Endodermal cell (in vitro differentiated cells): ENCODE data around the gene GYPC. TPM values are rescaled to one million over a fixed set of nuclear protein-coding genes. Genes with fewer than 3 reads are reported as not detected.
"Not testable (repeated sequence)": the region's sequence is repeated elsewhere in the genome, so short reads cannot be mapped to it uniquely, and the experiment has no call there.

Experiments
- DNase-seq: peaks from one replicate; pipeline ENCODE4 v3.0.0-alpha.2; 2017
- H3K27ac ChIP-seq: 2 replicates; pipeline ENCODE4 v1.5.1; 2013; ENCODE audit warnings: mild to moderate bottlenecking, low read depth, low read length, moderate library complexity
- H3K27me3 ChIP-seq: 2 replicates; pipeline ENCODE4 v1.6.1; 2013; ENCODE audit warnings: mild to moderate bottlenecking, low read length, moderate library complexity; ENCODE audit not compliant: insufficient read depth, control insufficient read depth, poor library complexity, severe bottlenecking
- H3K36me3 ChIP-seq: 2 replicates; pipeline ENCODE4 v1.7.0; 2013; ENCODE audit warnings: mild to moderate bottlenecking, low read length, moderate library complexity; ENCODE audit not compliant: control insufficient read depth, insufficient read depth
- H3K4me1 ChIP-seq: one replicate; pipeline ENCODE4 v1.7.0; 2013; ENCODE audit warnings: low read length; ENCODE audit not compliant: control insufficient read depth, insufficient read depth
- H3K4me3 ChIP-seq: 2 replicates; pipeline ENCODE4 v1.5.1; 2013; ENCODE audit warnings: mild to moderate bottlenecking, low read length, moderate library complexity
- H3K9ac ChIP-seq: 2 replicates; pipeline ENCODE4 v1.6.1; 2013; ENCODE audit warnings: mild to moderate bottlenecking, low read length, moderate library complexity; ENCODE audit not compliant: poor library complexity, severe bottlenecking; ENCODE audit errors: extremely low read depth
- H3K9me3 ChIP-seq: 2 replicates; pipeline ENCODE4 v1.6.1; 2013; ENCODE audit warnings: mild to moderate bottlenecking, low read length, moderate library complexity; ENCODE audit not compliant: control insufficient read depth
- H3K27ac Mint-ChIP-seq: 2 replicates; pipeline ENCODE4 v1.8.0; 2020; ENCODE audit warnings: mixed read lengths
- H3K27me3 Mint-ChIP-seq: 2 replicates; pipeline ENCODE4 v1.8.0; 2021; ENCODE audit warnings: mild to moderate bottlenecking, mixed read lengths; ENCODE audit not compliant: insufficient read depth
- H3K36me3 Mint-ChIP-seq: 2 replicates; pipeline ENCODE4 v1.8.0; 2020; ENCODE audit warnings: low read depth, mixed read lengths
- H3K4me1 Mint-ChIP-seq: 2 replicates; pipeline ENCODE4 v1.8.0; 2020; ENCODE audit warnings: mixed read lengths
- H3K4me3 Mint-ChIP-seq: 2 replicates; pipeline ENCODE4 v1.8.0; 2020; ENCODE audit warnings: mild to moderate bottlenecking, moderate library complexity, mixed read lengths
- H3K9me3 Mint-ChIP-seq: 2 replicates; pipeline ENCODE4 v1.8.0; 2020; ENCODE audit warnings: mild to moderate bottlenecking, mixed read lengths
- WGBS, 2 experiments: methylation state at CpG; one replicate each; pipeline versions ENCODE4 v1.1.5 to v1.1.7; 2013; ENCODE audit warnings: missing lambda C conversion rate in 2 of 2, mixed read lengths in 1 of 2; ENCODE audit not compliant: insufficient coverage in 1 of 2, insufficient read length in 1 of 2; 5-methylcytosine and 5-hydroxymethylcytosine counted together
- total RNA-seq, 2 donors: library from RNA; stranded (reverse); fragmentation: NEBNext Ultra II Directional in 1 of 2; extraction: Animal tissue kit (Norgen Biotek cat#: 25700) in 1 of 2; gene quantifications; 2 replicates in 1 of 2; 3 replicates in 1 of 2; pipeline ENCODE4 v1.2.1, GENCODE V29; 2021
- TF ChIP-seq, protein P1 (sequence below): fragments of 200-600 bp; sonication (generic); conservative IDR thresholded peaks from 2 replicates; pipeline ENCODE4 v1.5.0; 2021; ENCODE audit warnings: antibody characterized with exemption, mild to moderate bottlenecking

GYPC gene
- total RNA-seq, 2 donors from 2014 or later = 15.3 to 23.2 TPM

DNA sequence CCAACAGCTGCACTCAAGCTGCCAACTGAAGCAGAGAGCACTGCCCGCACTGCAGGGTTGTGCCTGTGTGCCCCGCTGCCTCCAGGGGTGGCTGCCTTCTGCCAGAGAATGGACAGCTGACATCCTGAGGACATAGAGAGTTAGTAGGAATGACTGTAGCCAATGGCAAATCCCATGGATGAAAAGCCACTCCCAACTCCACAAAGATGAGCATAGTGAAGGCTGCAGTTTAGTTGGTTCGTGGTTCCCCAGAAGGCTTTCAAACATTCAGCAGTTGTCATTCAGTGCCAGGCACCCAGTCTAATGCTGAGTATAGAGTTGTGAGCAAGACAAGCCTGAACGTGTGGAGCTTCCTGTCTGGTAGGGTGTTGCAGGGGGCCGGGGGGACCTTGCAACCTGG, 30.3 kb downstream of the GYPC start:
- H3K27ac Mint-ChIP-seq = no peak overlapping the region
- no peak overlapping the region for H3K27ac ChIP-seq

DNA sequence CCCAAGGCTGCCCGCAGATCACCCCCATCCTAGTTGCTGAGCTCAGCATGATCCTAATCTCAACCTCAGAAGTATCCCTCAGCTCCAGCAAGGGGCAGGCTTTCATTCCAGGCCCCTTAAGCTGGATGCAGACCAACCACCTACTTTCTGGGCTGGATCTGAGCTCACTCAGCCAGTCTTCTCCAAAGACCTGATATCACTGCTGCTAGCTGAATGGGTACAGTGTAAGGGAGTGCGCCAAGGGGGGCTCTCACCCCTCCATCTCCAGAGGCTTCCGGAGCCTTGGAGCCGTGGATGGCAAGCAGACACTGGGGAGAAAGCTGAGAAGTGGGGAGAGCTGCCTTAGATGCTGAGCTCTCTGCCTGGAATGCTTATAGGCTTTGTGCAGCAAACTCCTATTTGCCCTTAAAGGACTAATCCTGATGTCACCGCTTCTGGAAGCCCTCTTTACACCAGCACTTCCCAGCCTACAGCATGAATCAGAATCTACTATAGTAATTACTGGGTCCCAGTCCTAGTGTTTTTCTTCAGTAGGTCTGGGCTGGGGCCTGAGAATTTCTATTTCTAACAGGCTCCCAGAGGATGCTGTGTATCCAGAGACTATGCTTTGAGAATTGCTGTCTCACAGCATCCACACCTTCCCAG, 31.0 kb downstream of the GYPC start:
- TF ChIP-seq, protein P1, sequence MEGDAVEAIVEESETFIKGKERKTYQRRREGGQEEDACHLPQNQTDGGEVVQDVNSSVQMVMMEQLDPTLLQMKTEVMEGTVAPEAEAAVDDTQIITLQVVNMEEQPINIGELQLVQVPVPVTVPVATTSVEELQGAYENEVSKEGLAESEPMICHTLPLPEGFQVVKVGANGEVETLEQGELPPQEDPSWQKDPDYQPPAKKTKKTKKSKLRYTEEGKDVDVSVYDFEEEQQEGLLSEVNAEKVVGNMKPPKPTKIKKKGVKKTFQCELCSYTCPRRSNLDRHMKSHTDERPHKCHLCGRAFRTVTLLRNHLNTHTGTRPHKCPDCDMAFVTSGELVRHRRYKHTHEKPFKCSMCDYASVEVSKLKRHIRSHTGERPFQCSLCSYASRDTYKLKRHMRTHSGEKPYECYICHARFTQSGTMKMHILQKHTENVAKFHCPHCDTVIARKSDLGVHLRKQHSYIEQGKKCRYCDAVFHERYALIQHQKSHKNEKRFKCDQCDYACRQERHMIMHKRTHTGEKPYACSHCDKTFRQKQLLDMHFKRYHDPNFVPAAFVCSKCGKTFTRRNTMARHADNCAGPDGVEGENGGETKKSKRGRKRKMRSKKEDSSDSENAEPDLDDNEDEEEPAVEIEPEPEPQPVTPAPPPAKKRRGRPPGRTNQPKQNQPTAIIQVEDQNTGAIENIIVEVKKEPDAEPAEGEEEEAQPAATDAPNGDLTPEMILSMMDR = peak; percentile 22
- Histone ChIP-seq H3K27ac (no peak overlapping the region), H3K4me3 (no peak overlapping the region), H3K9ac (no peak overlapping the region), H3K9me3 (no peaks in the 10 kb centered on the region), H3K4me1 (no peaks in the 10 kb centered on the region), H3K36me3 (no peaks in the 10 kb centered on the region), H3K27me3 (no peaks in the 10 kb centered on the region)
- no peaks in the 10 kb centered on the region for H3K27me3 Mint-ChIP-seq
- no peak overlapping the region for H3K4me3 Mint-ChIP-seq
- H3K4me1 Mint-ChIP-seq = no peaks in the 10 kb centered on the region
- WGBS, 2 experiments = 91 to 100% methylated on average over 1 to 5 of the region's 5 CpGs
- peaks cover 6% of the 10 kb centered on the region for H3K36me3 Mint-ChIP-seq
- no peak overlapping the region for H3K27ac Mint-ChIP-seq
- peaks cover 7% of the 10 kb centered on the region for H3K9me3 Mint-ChIP-seq
- DNase-seq = no peak

More for the DNA sequence above, 30.3 kb downstream of the GYPC start:
- Histone ChIP-seq H3K36me3 (no peaks in the 10 kb centered on the region), H3K4me1 (no peaks in the 10 kb centered on the region), H3K27me3 (no peaks in the 10 kb centered on the region), H3K9ac (no peak overlapping the region), H3K4me3 (no peak overlapping the region), H3K9me3 (no peaks in the 10 kb centered on the region)
- H3K9me3 Mint-ChIP-seq = peaks cover 6% of the 10 kb centered on the region
- no peaks in the 10 kb centered on the region for H3K27me3 Mint-ChIP-seq
- WGBS, 2 experiments = 91 to 92% methylated on average over 4 to 5 of the region's 5 CpGs
- peaks cover 6% of the 10 kb centered on the region for H3K36me3 Mint-ChIP-seq
- TF ChIP-seq, protein P1 = no peak
- no peak overlapping the region for H3K4me3 Mint-ChIP-seq
- no peaks in the 10 kb centered on the region for H3K4me1 Mint-ChIP-seq
- no peak for DNase-seq

DNA sequence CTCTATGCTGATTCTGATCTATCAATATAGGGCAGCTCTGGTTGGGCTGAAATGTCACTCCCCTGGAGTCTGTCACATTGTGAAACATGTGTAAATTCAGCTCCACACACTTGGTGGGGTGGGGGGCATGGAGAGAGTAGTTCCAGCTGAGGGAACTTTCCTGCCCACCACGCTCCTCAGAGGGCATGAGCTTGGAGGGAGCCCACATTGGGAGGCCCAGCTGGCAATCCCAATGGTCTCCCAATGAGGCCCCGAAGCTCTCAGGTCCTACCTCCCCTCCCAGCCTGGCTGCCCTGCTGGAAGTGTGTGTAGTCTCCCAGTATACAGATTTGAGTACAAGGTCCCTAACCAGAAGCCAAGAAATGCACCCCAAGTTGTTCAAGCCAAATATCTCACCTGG, 31.5 kb downstream of the GYPC start:
- Histone ChIP-seq H3K27me3 (no peaks in the 10 kb centered on the region), H3K36me3 (no peaks in the 10 kb centered on the region), H3K4me1 (no peaks in the 10 kb centered on the region), H3K4me3 (no peak overlapping the region), H3K9ac (no peak overlapping the region), H3K9me3 (no peaks in the 10 kb centered on the region), H3K27ac (no peak overlapping the region)
- TF ChIP-seq, protein P1 = no peak
- Mint-ChIP-seq H3K27ac (no peak overlapping the region), H3K4me3 (no peak overlapping the region), H3K27me3 (no peaks in the 10 kb centered on the region), H3K9me3 (peaks cover 9% of the 10 kb centered on the region), H3K36me3 (peaks cover 6% of the 10 kb centered on the region), H3K4me1 (no peaks in the 10 kb centered on the region)
- no peak for DNase-seq
- 87 to 100% methylated on average over 1 to 2 of the region's 2 CpGs for WGBS, 2 experiments

GRCh38 chr2:126688594-126688993, 32.6 kb downstream of the GYPC start:
- DNase-seq = peak; percentile 12
- H3K4me1 Mint-ChIP-seq, H3K36me3 ChIP-seq, H3K9ac ChIP-seq, H3K27ac ChIP-seq, H3K27me3 Mint-ChIP-seq, H3K27me3 ChIP-seq, H3K9me3 ChIP-seq, H3K36me3 Mint-ChIP-seq, H3K27ac Mint-ChIP-seq, H3K4me3 Mint-ChIP-seq, H3K4me1 ChIP-seq, H3K4me3 ChIP-seq: not testable (repeated sequence)
- WGBS, 2 experiments = 80 to 82% methylated on average over 1 to 2 of the region's 2 CpGs
- H3K9me3 Mint-ChIP-seq = peaks cover 18% of the 10 kb centered on the region

DNA sequence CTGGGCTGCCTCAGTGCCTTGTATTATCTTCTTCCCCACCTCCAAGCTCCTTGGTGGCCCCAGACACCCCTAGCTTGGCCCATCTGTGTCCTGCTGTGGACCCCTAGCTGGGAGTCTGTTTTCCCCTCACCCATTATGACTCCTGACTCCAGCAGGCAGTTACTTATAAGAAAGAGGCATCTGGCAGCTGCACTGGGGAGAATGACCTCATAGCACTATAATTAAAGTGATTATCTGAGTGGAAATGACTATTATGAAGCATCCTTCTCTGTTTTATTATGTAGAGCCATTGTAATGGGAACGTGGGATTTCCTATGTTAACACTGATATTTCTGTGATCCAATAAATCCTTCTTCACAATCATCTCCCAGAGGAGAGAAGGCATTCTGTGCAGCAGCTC, 36.3 kb downstream of the GYPC start:
- H3K4me1 Mint-ChIP-seq, H3K4me1 ChIP-seq, H3K4me3 Mint-ChIP-seq, H3K27ac Mint-ChIP-seq, H3K4me3 ChIP-seq, H3K27me3 Mint-ChIP-seq, H3K9ac ChIP-seq, H3K36me3 ChIP-seq, H3K9me3 ChIP-seq, DNase-seq, H3K27me3 ChIP-seq, H3K27ac ChIP-seq: not testable (repeated sequence)
- H3K9me3 Mint-ChIP-seq = peaks cover 19% of the 10 kb centered on the region
- 87% methylated on average over 1 of the region's 1 CpG; no CpG with 5 or more reads in 1 of the 2 experiments for WGBS, 2 experiments
- peaks cover 16% of the 10 kb centered on the region for H3K36me3 Mint-ChIP-seq
